GM21786 (cell line): ENCODE results near the gene SUSD4.
"Not testable (repeated sequence)": the region's sequence is repeated elsewhere in the genome, so short reads cannot be mapped to it uniquely, and the experiment has no call there.

Experiments used
- ATAC-seq: cut with Tn5 transposase; IDR thresholded peaks from one replicate; pipeline ENCODE4 v1.9.1; 2021; ENCODE audit not compliant: unreplicated experiment

The SUSD4 gene

GRCh38 chr1:223363856-223364684 lies at the start of gene SUSD4:
Gene SUSD4 (minus strand): TSS chr1:223364176. CDS start chr1:223363425, 751 bp downstream.
- ATAC-seq, result no peak

- no peak for ATAC-seq
These were observed 49.2 kb upstream of the SUSD4 start for GRCh38 chr1:223413216-223413615.

GRCh38 chr1:223411710-223412109 lies 47.7 kb upstream of the SUSD4 start:
- no peak for ATAC-seq

GRCh38 chr1:223411309-223411708 lies 47.3 kb upstream of the SUSD4 start:
- no peak for ATAC-seq

GRCh38 chr1:223410036-223410435 lies 46.1 kb upstream of the SUSD4 start:
- no peak for ATAC-seq

- ATAC-seq, result no peak
These were observed 41.5 kb upstream of the SUSD4 start for GRCh38 chr1:223405507-223405906.

- no peak for ATAC-seq
These were observed 39.3 kb upstream of the SUSD4 start for GRCh38 chr1:223403184-223403815.

- no peak for ATAC-seq
These were observed 38.8 kb upstream of the SUSD4 start for GRCh38 chr1:223402790-223403142.

- ATAC-seq, result no peak
These were observed 38.2 kb upstream of the SUSD4 start for GRCh38 chr1:223401873-223402789.

- not testable (repeated sequence) for ATAC-seq
These were observed 35.4 kb upstream of the SUSD4 start for GRCh38 chr1:223399393-223399792.

- ATAC-seq, result no peak
These were observed 30.7 kb upstream of the SUSD4 start for GRCh38 chr1:223394706-223395105.

- no peak for ATAC-seq
These were observed 30.3 kb upstream of the SUSD4 start for GRCh38 chr1:223394242-223394641.

GRCh38 chr1:223393275-223394214 lies 29.6 kb upstream of the SUSD4 start, which contains the start of gene CCDC185:
Gene CCDC185 (plus strand): TSS chr1:223393415. CDS start chr1:223393476, 61 bp downstream.
- no peak for ATAC-seq

- no peak for ATAC-seq
These were observed 26.6 kb upstream of the SUSD4 start for GRCh38 chr1:223390618-223391017.

GRCh38 chr1:223386013-223386412 lies 22.0 kb upstream of the SUSD4 start:
- ATAC-seq, result no peak

- no peak for ATAC-seq
These were observed 14.8 kb upstream of the SUSD4 start for GRCh38 chr1:223378754-223379153.

GRCh38 chr1:223374064-223374610 lies 10.2 kb upstream of the SUSD4 start:
- ATAC-seq, result no peak

GRCh38 chr1:223364685-223365382 lies 858 bp upstream of the SUSD4 start:
- no peak for ATAC-seq
